ENCODE measurements around the gene CCNL1. TPM values are rescaled to one million over a fixed set of nuclear protein-coding genes. Genes with fewer than 3 reads are reported as not detected.
"Not testable (repeated sequence)": the region's sequence is repeated elsewhere in the genome, so short reads cannot be mapped to it uniquely, and the experiment has no call there.

Gene CCNL1
- total and polyA plus RNA-seq, 2 experiments from 2014 or later: 125 to 300 TPM

DNA sequence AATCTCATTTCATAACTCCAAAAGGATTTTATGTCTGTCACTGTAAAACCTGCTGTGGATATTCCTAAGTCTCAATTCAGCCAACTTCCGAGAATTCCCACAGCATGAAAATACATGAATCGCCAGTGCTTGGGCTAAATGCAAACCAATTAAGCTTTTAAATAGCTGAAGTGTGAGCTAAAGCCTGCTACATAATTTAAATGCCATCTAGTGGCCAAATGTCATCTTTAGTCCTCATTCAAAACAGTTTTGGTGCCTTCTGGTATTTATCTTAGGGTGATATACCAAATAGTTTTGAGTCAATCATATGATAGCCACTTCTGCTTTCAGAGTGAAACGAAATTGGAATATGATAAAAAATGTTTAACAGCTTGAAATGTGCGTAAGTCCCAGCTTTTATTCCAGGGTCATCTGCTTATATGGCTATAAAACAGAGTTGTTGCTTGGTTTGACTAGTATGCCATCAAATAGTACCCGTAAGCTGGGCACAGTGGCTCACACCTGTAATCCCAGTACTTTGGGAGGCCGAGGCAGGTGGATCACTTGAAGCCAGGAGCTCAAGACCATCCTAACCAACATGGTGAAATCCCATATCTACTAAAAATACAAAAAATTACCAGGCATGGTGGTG, 41.8 kb upstream of the CCNL1 start:
- Histone ChIP-seq H4K20me1 (ENCODE audit: insufficient read depth, poor library complexity, severe bottlenecking) (no peaks in the 10 kb centered on the region), H3K9me2 (replicated peaks; ENCODE audit: insufficient read depth) (no peaks in the 10 kb centered on the region), H3K4me3 (no peak overlapping the region), H3K4me2 (no peak overlapping the region), H3K36me3 (replicated peaks; ENCODE audit: insufficient read depth, low read depth) (no peaks in the 10 kb centered on the region), H3K9me3 (ENCODE audit: low read depth) (no peaks in the 10 kb centered on the region), H2AFZ (no peak overlapping the region), H3K79me2 (no peaks in the 10 kb centered on the region), H3K27me3 (no peaks in the 10 kb centered on the region), H3K27ac (no peak overlapping the region), H3K4me1 (ENCODE audit: insufficient read depth) (no peaks in the 10 kb centered on the region)
- WGBS (ENCODE audit: low lambda C conversion rate, missing lambda C conversion rate): 53% methylated on average over 6 of the region's 6 CpGs
- DNase-seq (ENCODE audit: low spot score): peak; percentile 45
- no peak for TF ChIP-seq EZH2phosphoT487 (IDR thresholded peaks at IDR 0.05; ENCODE audit: low read depth, severe bottlenecking, unreplicated experiment)
- TF ChIP-seq, protein P1, sequence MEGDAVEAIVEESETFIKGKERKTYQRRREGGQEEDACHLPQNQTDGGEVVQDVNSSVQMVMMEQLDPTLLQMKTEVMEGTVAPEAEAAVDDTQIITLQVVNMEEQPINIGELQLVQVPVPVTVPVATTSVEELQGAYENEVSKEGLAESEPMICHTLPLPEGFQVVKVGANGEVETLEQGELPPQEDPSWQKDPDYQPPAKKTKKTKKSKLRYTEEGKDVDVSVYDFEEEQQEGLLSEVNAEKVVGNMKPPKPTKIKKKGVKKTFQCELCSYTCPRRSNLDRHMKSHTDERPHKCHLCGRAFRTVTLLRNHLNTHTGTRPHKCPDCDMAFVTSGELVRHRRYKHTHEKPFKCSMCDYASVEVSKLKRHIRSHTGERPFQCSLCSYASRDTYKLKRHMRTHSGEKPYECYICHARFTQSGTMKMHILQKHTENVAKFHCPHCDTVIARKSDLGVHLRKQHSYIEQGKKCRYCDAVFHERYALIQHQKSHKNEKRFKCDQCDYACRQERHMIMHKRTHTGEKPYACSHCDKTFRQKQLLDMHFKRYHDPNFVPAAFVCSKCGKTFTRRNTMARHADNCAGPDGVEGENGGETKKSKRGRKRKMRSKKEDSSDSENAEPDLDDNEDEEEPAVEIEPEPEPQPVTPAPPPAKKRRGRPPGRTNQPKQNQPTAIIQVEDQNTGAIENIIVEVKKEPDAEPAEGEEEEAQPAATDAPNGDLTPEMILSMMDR (IDR thresholded peaks at IDR 0.05; ENCODE audit: poor library complexity): peak; percentile 45

DNA sequence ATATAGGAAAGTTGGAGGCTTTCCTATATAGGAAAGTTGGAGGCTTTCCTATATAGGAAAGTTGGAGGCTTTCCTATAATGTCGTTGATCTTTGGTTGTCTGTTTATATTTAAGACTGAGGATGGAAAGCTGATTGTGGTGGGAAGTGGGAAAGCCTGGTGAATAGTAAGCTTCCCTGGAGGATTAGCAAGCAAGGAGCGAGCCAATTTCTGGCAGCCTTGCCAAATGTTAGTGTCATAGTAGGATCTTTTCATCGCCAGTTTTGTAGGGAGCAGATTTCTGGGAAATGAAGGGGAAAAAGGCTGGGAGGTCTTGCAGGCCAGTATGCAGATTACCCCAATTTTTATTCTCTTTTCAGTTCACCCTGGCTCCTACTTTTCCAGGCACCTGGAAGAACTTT, 39.9 kb upstream of the CCNL1 start:
- H3K4me3 ChIP-seq: no peak overlapping the region
- H3K9me2 ChIP-seq (replicated peaks; ENCODE audit: insufficient read depth): no peaks in the 10 kb centered on the region
- no peak overlapping the region for H3K27ac ChIP-seq
- H2AFZ ChIP-seq: no peak overlapping the region
- H3K36me3 ChIP-seq (replicated peaks; ENCODE audit: insufficient read depth, low read depth): no peaks in the 10 kb centered on the region
- H3K4me1 ChIP-seq (ENCODE audit: insufficient read depth): no peaks in the 10 kb centered on the region
- no peak overlapping the region for H3K4me2 ChIP-seq
- H3K79me2 ChIP-seq: no peaks in the 10 kb centered on the region
- no peaks in the 10 kb centered on the region for H3K27me3 ChIP-seq
- no peaks in the 10 kb centered on the region for H4K20me1 ChIP-seq (ENCODE audit: insufficient read depth, poor library complexity, severe bottlenecking)
- TF ChIP-seq EZH2 (IDR thresholded peaks at IDR 0.05; ENCODE audit: borderline replicate concordance) (no peak), EZH2phosphoT487 (IDR thresholded peaks at IDR 0.05; ENCODE audit: low read depth, severe bottlenecking, unreplicated experiment) (no peak)
- TF ChIP-seq, protein P1 (IDR thresholded peaks at IDR 0.05; ENCODE audit: poor library complexity): no peak
- H3K9me3 ChIP-seq (ENCODE audit: low read depth): no peaks in the 10 kb centered on the region
- WGBS (ENCODE audit: low lambda C conversion rate, missing lambda C conversion rate): 73% methylated on average over 3 of the region's 3 CpGs
- DNase-seq (ENCODE audit: low spot score): no peak

- no peak for DNase-seq (ENCODE audit: low spot score)
- H4K20me1 ChIP-seq (ENCODE audit: insufficient read depth, poor library complexity, severe bottlenecking): no peaks in the 10 kb centered on the region
- no peaks in the 10 kb centered on the region for H3K4me1 ChIP-seq (ENCODE audit: insufficient read depth)
- no peaks in the 10 kb centered on the region for H3K79me2 ChIP-seq
- H3K9me3 ChIP-seq (ENCODE audit: low read depth): no peaks in the 10 kb centered on the region
- no peaks in the 10 kb centered on the region for H3K27me3 ChIP-seq
- no peak overlapping the region for H3K4me3 ChIP-seq
- H3K36me3 ChIP-seq (replicated peaks; ENCODE audit: insufficient read depth, low read depth): no peaks in the 10 kb centered on the region
- TF ChIP-seq, protein P1 (IDR thresholded peaks at IDR 0.05; ENCODE audit: poor library complexity): no peak
- TF ChIP-seq EZH2 (IDR thresholded peaks at IDR 0.05; ENCODE audit: borderline replicate concordance) (no peak), EZH2phosphoT487 (IDR thresholded peaks at IDR 0.05; ENCODE audit: low read depth, severe bottlenecking, unreplicated experiment) (no peak)
- no peak overlapping the region for H3K4me2 ChIP-seq
- H3K27ac ChIP-seq: no peak overlapping the region
- H2AFZ ChIP-seq: no peak overlapping the region
- H3K9me2 ChIP-seq (replicated peaks; ENCODE audit: insufficient read depth): no peaks in the 10 kb centered on the region
Measured at GRCh38 chr3:157195965-157196364, 36.0 kb upstream of the CCNL1 start.

DNA sequence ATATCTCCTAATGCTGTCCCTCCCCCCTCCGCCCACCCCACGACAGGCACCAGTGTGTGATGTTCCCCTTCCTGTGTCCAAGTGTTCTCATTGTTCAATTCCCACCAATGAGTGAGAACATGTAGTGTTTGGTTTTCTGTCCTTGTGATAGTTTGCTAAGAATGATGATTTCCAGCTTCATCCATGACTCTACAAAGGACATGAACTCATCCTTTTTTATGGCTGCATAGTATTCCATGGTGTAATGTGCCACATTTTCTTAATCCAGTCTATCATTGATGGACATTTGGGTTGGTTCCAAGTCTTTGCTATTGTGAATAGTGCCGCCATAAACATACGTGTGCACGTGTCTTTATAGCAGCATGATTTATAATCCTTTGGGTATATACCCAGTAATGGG, 31.2 kb upstream of the CCNL1 start:
- H3K27me3 ChIP-seq; H3K9me2 ChIP-seq (replicated peaks; ENCODE audit: insufficient read depth); H3K36me3 ChIP-seq (replicated peaks; ENCODE audit: insufficient read depth, low read depth); H3K27ac ChIP-seq; H4K20me1 ChIP-seq (ENCODE audit: insufficient read depth, poor library complexity, severe bottlenecking); H2AFZ ChIP-seq; DNase-seq (ENCODE audit: low spot score); H3K79me2 ChIP-seq; H3K4me3 ChIP-seq; H3K4me2 ChIP-seq; H3K4me1 ChIP-seq (ENCODE audit: insufficient read depth): not testable (repeated sequence)
- 94% methylated on average over 5 of the region's 5 CpGs for WGBS (ENCODE audit: low lambda C conversion rate, missing lambda C conversion rate)
- H3K9me3 ChIP-seq (ENCODE audit: low read depth): peaks cover 13% of the 10 kb centered on the region

Data from hepatocyte (in vitro differentiated cells).